Sciatic nerve (tissue), 2 donors: ENCODE measurements around the gene EHD2. TPM values are rescaled to one million over a fixed set of nuclear protein-coding genes. Genes with fewer than 3 reads are reported as not detected.

Experiments used
- ATAC-seq: fragments of 200-7000 bp; cut with Tn5 transposase; one replicate; pipeline ENCODE4 v1.9.1; 2020; ENCODE audit warnings: mild to moderate bottlenecking, moderate library complexity
- DNase-seq: peaks from one replicate; pipeline ENCODE4 v3.0.0-alpha.2; 2020; ENCODE audit warnings: low spot score
- intact Hi-C: fragments of 100-400 bp; cut with DNase I; formaldehyde crosslinking; loops from one replicate; pipeline ENCODE4 v1.14.2; 2022
- total RNA-seq: library from RNA; stranded (reverse); fragmentation: NEBNext Ultra II Directional; extraction: Animal tissue kit (Norgen Biotek cat#: 25700); gene quantifications from one replicate; pipeline ENCODE4 v1.2.1, GENCODE V29; 2021
- donor health status: DM: no; HTN: no; CAD: no.
- donor health status: DM: no; HTN: no; CAD: no.

Gene EHD2
- total RNA-seq, 1 donor from 2014 or later: 153 TPM

DNA sequence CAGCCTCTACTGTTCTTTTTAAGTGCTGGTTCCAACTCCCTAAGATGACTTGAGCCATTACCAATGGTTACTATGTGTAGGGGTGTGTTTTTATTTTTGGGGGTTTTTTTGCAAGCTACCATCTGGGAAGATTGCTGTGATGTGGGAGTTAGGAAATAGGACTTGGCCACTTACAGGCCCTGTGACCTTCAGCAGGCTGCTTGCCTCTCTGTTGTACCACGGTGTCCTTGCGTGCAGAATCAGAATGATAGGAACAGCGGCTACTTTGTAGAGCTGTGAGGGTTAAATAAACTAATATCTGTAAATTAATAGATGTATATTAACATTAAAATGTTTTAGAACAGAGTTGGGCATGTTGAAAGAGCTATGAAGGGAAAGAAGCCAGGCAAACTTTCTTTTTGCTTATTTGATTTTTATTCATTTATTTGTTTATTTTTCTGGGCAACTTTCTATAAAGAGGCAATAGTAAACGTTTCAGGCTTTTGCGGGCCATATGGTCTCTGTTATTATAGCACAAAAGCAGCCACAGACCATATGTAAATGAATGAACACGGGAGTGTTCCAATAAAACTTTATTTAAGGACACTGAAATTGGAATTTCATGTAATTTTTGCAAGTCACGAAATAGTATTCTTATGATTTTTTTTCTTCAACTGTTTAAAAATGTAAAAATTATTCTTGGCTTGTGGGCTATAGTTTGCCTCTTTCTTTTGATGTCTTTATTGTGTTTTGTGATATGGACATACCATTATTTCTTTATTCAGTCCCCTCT lies 26.4 kb upstream of the EHD2 start:
- ATAC-seq: no peak
- intact Hi-C loops: no loop called here

DNA sequence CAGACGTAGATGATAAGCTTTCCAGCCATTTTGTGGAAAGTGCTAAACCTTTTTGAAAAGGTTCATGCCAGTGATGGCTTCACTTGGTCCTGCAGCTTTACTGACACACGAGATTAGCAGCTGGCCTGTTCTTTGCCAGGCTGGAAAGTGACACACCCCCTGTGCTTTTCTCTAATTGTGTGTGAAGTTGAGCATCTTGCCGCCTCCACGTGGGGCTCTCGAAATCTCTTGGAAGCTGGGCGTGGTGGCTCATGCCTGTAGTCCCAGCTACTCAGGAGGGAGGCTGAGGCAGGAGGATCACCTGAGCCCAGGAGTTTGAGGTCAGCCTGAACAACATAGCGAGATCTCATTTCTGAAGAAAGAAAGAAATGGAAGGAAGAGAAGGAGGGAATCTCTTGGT lies 25.3 kb upstream of the EHD2 start:
- intact Hi-C loops: no loop called here
- ATAC-seq (no peak), DNase-seq (no peak)

More for the DNA sequence above, 26.4 kb upstream of the EHD2 start:
- DNase-seq: no peak

GRCh38 chr19:47691090-47691489 lies 22.1 kb upstream of the EHD2 start:
- intact Hi-C loops: loop anchor here (10.0 kb wide), 1 partner anchor 166 kb away; no protein-coding TSS in a partner anchor

GRCh38 chr19:47691782-47692181 lies 21.4 kb upstream of the EHD2 start:
- intact Hi-C loops: loop anchor here (10.0 kb wide), 1 partner anchor 167 kb away; no protein-coding TSS in a partner anchor
- no peak for DNase-seq

More at GRCh38 chr19:47691090-47691489, 22.1 kb upstream of the EHD2 start:
- DNase-seq: no peak
- ATAC-seq: no peak

GRCh38 chr19:47693489-47693888 lies 19.7 kb upstream of the EHD2 start:
- intact Hi-C loops: loop anchor here (10.0 kb wide), 1 partner anchor 169 kb away; no protein-coding TSS in a partner anchor
- ATAC-seq (no peak), DNase-seq (no peak)

More at GRCh38 chr19:47691782-47692181, 21.4 kb upstream of the EHD2 start:
- no peak for ATAC-seq

DNA sequence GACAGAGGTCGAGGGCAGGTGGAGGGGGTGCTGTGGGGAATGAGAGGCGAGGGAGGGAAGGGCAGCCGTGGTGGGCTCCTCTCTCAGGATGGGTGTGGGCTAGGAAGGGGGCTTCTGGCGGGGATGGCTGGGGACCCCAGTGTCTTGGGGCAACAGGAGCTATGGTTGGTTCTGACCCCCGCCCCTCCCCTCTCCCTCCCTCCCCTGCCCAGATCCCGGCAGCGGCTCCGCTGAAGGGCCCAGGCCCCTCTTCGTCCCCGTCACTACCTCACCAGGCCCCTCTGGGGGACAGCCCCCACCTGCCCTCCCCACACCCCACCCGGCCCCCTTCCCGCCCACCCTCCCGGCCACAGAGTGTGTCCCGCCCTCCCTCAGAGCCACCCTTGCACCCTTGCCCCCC lies 19.3 kb upstream of the EHD2 start:
- intact Hi-C loops: loop anchor here (10.0 kb wide), 1 partner anchor 169 kb away; no protein-coding TSS in a partner anchor

DNA sequence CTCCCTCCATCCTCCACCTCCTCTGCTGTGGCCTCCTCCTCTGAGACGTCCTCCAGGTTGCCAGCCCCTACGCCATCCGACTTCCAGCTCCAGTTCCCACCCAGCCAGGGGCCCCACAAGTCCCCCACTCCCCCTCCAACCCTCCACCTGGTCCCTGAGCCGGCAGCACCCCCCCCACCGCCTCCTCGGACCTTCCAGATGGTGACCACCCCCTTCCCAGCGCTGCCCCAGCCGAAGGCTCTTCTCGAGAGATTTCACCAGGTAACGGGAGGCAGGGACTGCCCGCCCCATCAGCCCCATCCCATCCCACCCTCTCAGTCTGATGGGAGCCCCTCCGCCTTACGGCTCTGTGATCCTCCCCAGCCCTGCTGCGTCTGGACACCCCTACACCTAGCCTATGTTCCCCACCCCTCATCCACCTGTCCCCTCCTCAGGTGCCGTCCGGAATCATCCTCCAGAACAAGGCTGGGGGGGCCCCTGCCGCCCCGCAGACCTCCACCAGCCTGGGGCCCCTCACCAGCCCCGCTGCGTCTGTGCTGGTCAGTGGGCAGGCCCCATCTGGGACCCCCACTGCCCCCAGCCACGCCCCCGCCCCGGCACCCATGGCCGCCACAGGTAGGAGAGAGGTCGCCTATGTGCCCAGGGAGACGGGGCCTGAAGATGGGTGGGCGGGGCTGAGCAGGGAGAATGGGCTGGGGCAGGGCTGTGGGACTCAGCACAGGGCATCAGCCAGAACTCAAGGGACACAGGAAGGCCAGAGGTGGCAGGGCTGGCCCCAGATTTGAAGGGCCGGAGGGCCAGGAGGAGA lies 18.6 kb upstream of the EHD2 start:
- ATAC-seq (no peak), DNase-seq (no peak)
- intact Hi-C loops: loop anchor here (5.0 to 10.0 kb wide), 2 partner anchors 170 to 257 kb away; no protein-coding TSS in a partner anchor

More for the DNA sequence above, 19.3 kb upstream of the EHD2 start:
- DNase-seq (no peak), ATAC-seq (no peak)

- ATAC-seq (no peak), DNase-seq (no peak)
- intact Hi-C loops: loop anchor here (5.0 to 10.0 kb wide), 2 partner anchors 171 to 258 kb away; no protein-coding TSS in a partner anchor
Observed at GRCh38 chr19:47695533-47696262, 17.5 kb upstream of the EHD2 start.

- intact Hi-C loops: loop anchor here (5.0 to 10.0 kb wide), 2 partner anchors 172 to 259 kb away; no protein-coding TSS in a partner anchor
- ATAC-seq (no peak), DNase-seq (no peak)
Observed at GRCh38 chr19:47696635-47697034, 16.6 kb upstream of the EHD2 start.

DNA sequence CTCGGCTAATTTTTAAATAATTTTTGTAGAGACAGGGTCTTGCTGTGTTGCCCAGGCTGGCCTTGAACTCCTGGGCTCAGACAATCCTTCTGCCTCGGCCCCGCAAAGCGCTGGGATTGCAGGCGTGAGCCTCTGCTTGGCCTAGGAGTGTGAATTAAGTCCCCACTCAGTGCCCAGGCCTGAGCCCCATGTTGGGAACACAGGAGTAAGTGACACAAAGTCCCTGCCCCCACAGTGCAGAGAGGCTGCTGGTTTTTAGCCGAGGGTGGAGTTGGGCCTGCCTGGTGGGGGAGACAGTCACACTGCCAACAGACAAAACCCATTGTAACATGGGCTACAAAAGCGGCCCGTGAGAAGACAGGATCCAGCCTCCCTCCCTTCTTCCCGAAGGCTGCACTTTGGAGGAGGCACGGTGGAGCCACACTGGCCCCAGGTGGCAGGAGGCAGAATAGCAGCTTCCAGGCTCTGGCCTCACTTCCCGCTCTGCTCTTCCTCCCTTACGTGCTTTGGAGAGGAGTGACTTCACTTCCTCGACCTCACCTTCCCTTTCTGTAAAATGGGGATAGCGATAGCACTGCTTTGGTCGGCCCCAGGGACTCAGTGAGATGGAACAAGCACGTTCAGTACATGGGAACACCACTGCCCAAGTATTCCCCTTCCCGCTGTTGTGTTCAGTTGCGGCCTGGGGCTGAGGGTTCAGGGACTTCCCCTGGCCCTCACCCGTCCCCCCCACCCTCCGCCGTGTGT lies 15.2 kb upstream of the EHD2 start:
- ATAC-seq (peak; percentile 88), DNase-seq (peak; percentile 85)
- intact Hi-C loops: loop anchor here (5.0 to 10.0 kb wide), 2 partner anchors 173 to 261 kb away; no protein-coding TSS in a partner anchor

- ATAC-seq (peak; percentile 9), DNase-seq (no peak)
- intact Hi-C loops: loop anchor here (5.0 to 10.0 kb wide), 2 partner anchors 174 to 261 kb away; no protein-coding TSS in a partner anchor
Observed at GRCh38 chr19:47698631-47699359, 14.4 kb upstream of the EHD2 start.

GRCh38 chr19:47699360-47699917 lies 13.8 kb upstream of the EHD2 start:
- DNase-seq: no peak
- intact Hi-C loops: loop anchor here (5.0 to 10.0 kb wide), 2 partner anchors 175 to 262 kb away; no protein-coding TSS in a partner anchor
- ATAC-seq: peak; percentile 23

DNA sequence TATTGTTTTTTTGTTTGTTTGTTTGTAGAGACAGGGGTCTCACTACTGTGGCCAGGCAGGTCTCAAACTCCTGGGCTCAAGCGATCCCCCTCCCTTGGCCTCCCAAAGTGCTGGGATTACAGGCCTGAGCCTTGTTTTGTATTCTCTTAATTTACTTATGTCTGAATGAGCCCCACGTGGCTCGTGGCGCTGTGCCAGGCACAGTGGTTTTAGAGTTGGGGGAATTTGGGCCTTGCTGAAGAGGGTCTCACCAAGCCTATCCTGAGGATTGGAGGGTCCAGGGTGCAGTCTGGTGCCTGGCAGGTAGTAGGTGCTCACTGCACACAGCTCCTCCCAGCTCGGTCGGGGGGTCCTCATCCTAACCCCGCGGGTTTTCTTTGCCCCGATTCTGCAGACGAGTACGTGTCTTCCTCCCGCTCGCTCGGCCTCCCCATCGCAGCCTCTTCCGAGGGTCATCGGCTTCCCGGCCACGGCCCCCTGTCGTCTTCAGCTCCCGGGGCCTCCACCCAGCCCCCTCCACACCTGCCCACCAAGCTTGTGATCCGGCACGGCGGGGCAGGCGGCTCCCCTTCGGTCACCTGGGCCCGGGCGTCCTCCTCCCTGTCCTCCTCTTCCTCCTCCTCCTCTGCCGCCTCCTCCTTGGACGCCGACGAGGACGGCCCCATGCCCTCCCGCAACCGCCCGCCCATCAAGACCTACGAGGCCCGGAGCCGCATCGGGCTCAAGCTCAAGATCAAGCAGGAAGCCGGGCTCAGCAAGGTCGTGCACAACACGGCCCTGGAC lies 12.1 kb upstream of the EHD2 start:
- intact Hi-C loops: no loop called here
- DNase-seq: no peak
- ATAC-seq: no peak

- intact Hi-C loops: no loop called here
- no peak for DNase-seq
- ATAC-seq: no peak
Observed at GRCh38 chr19:47701717-47702552, 11.3 kb upstream of the EHD2 start.

GRCh38 chr19:47702671-47703070 lies 10.6 kb upstream of the EHD2 start:
- ATAC-seq: no peak
- intact Hi-C loops: no loop called here
- no peak for DNase-seq
